T-helper 17 cell (primary cell): Measurements from ENCODE around the gene CHST11. TPM values are rescaled to one million over a fixed set of nuclear protein-coding genes. Genes with fewer than 3 reads are reported as not detected.

ENCODE experiments used
- ATAC-seq: fragments of 150-1000 bp; cut with Tn5 transposase; 2 replicates; pipeline ENCODE4 v1.10.0; 2021; ENCODE audit warnings: mild to moderate bottlenecking, moderate library complexity
- DNase-seq, 3 donors: peaks; one replicate each; pipeline versions ENCODE4 v3.0.0 to v3.0.0-alpha.2; 2020 to 2021
- H3K9me3 ChIP-seq: one replicate; pipeline ENCODE4 v1.7.0; 2013; ENCODE audit warnings: low read length, mild to moderate bottlenecking; ENCODE audit not compliant: control insufficient read depth, poor library complexity, severe bottlenecking
- H3K27ac Mint-ChIP-seq: one replicate; pipeline ENCODE4 v1.8.0; 2022; ENCODE audit warnings: mild to moderate bottlenecking, moderate library complexity, mixed read lengths
- H3K27me3 Mint-ChIP-seq: one replicate; pipeline ENCODE4 v1.8.0; 2022; ENCODE audit warnings: mixed read lengths
- H3K36me3 Mint-ChIP-seq: one replicate; pipeline ENCODE4 v1.8.0; 2022; ENCODE audit warnings: low read depth, mixed read lengths
- H3K4me1 Mint-ChIP-seq: one replicate; pipeline ENCODE4 v1.8.0; 2022; ENCODE audit warnings: mild to moderate bottlenecking, mixed read lengths
- H3K4me3 Mint-ChIP-seq: one replicate; pipeline ENCODE4 v1.8.0; 2022; ENCODE audit warnings: mild to moderate bottlenecking, moderate library complexity, mixed read lengths
- total RNA-seq, 4 donors: library from RNA in 2 of 4; stranded (reverse) in 2 of 4; gene quantifications; one replicate each; pipeline ENCODE4 v1.2.3 and lab custom pipeline; 2022 to 2026

CHST11 gene
- total RNA-seq, 2 donors from 2014 or later: 76.6 to 78.3 TPM

DNA sequence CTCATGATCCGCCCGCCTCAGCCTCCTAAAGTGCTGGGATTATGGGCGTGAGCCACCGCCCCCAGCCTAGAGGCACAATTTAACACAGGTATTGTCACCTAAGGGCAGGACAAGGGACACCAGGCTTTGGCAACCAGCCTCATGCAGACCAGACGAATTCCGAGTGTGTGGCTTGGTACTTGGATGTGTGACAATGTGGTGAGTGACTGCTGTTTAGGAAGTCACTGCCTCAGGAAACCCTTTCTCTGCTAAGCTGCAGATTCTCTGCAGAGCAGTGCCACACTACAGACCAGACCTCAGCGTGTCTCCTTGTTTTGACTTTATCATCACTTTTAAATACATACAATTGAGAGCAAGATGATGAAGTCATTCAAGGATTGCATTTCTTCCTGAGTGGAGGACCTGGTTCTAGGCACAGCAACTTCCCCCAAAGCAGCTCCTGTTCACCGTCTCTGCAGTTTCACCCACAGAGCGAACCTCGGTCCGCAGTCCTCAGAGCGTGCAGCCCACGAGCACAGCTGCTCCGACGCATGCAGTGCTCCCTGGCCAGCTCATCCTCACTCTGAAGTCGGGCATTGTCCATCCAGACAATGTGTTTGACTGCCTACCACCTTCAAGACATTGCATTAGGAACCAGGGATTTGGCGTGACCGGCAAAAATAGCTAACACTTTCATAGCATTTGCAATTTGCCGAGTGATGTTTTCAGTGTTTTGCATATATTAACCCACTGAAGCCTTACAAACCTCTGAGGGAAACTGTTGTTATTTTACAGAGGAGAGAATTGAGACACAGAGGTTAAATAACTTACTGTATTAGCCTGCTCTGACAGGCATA is 235.2 kb downstream of the CHST11 start:
- no peak overlapping the region for H3K4me3 Mint-ChIP-seq
- no peak for ATAC-seq

DNA sequence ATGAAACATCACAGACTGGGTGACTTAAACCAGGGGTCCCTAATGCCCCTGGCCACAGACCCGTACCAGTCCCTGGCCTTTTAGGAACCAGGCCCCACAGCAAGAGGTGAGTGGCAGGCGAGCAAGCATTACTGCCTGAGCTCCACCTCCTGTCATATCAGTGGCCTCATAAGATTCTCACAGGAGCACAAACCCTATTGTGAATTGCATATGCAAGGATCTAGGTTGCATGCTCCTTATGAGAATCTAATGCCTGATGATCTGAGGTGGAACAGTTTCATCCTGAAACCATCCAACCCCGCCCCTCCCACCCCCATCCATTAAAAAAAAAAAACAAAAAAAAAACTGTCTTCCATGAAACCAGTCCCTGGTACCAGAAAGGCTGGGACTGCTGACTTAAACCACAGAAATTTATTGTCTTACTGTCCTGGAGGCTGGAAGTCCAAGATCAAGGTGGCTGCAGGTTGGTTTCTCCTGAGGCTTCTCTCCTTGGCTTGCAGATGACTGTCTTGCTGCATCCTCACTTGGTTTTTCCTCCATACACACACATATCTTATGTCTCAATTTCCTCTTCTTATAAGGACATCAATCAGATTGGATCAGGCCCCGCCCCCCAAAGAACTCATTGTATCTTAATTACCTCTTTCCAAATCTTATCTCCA is 235.9 kb downstream of the CHST11 start:
- peak overlapping the region; percentile 91 for H3K27ac Mint-ChIP-seq
- ATAC-seq: no peak
- no peak overlapping the region for H3K4me3 Mint-ChIP-seq
- H3K9me3 ChIP-seq: no peaks in the 10 kb centered on the region
- DNase-seq: no peak
- H3K4me1 Mint-ChIP-seq: peaks cover 47% of the 10 kb centered on the region
- H3K36me3 Mint-ChIP-seq: no peaks in the 10 kb centered on the region
- no peaks in the 10 kb centered on the region for H3K27me3 Mint-ChIP-seq

More for the DNA sequence above, 235.2 kb downstream of the CHST11 start:
- peaks cover 54% of the 10 kb centered on the region for H3K4me1 Mint-ChIP-seq
- DNase-seq: no peak
- H3K27me3 Mint-ChIP-seq: no peaks in the 10 kb centered on the region
- no peak overlapping the region for H3K27ac Mint-ChIP-seq
- no peaks in the 10 kb centered on the region for H3K9me3 ChIP-seq
- H3K36me3 Mint-ChIP-seq: no peaks in the 10 kb centered on the region

DNA sequence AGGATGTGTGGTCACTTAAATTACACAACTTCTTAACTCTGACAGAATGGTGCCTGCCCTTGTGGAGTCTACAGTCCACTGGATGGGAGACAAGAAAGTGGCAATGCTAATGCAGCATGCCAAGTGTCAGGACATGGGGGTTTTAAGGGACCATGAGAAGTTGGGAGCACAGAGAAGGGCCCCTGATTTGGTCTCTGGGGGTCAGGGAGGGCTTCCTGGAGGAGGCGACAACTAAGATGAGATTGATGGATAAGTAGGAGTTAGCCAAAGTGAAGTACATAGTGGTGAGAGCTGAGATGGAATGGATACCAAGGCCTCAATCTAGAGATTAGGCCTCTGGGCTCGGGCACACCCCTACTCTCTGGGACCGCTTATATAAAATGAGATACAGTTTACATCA is 236.7 kb downstream of the CHST11 start:
- H3K9me3 ChIP-seq: no peaks in the 10 kb centered on the region
- ATAC-seq: no peak
- H3K36me3 Mint-ChIP-seq: no peaks in the 10 kb centered on the region
- no peak overlapping the region for H3K4me3 Mint-ChIP-seq
- H3K27me3 Mint-ChIP-seq: no peaks in the 10 kb centered on the region
- H3K27ac Mint-ChIP-seq: peak overlapping the region; percentile 91
- peaks cover 46% of the 10 kb centered on the region for H3K4me1 Mint-ChIP-seq
- no peak for DNase-seq

DNA sequence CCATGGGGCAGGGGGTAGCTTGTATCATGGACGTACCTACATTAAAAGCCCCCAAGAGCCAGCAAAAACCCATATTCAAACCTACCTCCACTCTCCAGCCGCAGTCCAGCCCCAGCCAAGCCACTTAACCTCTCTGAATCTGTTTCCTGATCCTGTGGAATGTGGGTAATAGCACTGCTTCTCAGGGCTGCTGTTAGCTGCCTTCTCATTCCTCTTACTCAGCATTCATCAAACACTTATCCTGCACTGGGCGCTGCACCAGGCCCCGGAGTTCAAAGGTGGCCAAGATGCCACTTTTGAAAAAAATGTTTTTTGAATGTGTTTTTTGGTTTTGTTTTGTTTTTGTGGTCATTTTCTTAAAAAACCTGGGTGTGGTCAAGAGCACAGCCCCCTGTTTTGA is 237.4 kb downstream of the CHST11 start:
- Mint-ChIP-seq H3K36me3 (no peaks in the 10 kb centered on the region), H3K4me3 (peak overlapping the region; percentile 61), H3K27me3 (no peaks in the 10 kb centered on the region), H3K4me1 (peaks cover 42% of the 10 kb centered on the region), H3K27ac (peak overlapping the region; percentile 91)
- DNase-seq (no peak), ATAC-seq (no peak)
- H3K9me3 ChIP-seq: no peaks in the 10 kb centered on the region

DNA sequence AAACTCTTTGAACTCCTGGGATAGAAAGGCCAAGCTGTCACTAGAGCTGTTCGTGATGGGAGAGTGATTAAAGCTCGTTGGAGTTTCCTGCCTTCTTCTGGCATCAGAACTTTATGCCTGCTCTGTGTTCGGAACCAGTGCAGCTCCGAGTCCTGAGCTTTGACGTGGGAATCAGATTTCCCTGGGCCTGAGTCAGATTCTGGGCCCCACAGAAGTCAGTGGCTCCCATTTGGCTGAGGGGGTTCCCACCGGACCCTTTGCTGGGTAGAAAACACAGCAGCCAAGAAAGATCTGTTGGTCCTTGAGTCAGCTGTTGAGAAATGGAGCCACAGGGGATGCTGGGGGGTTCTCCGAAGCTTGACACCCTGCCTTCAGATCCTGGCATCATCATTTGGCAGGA is 238.0 kb downstream of the CHST11 start:
- Mint-ChIP-seq H3K27ac (peak overlapping the region; percentile 91), H3K27me3 (no peaks in the 10 kb centered on the region), H3K36me3 (no peaks in the 10 kb centered on the region), H3K4me3 (peak overlapping the region; percentile 61), H3K4me1 (peaks cover 42% of the 10 kb centered on the region)
- H3K9me3 ChIP-seq: no peaks in the 10 kb centered on the region
- DNase-seq (no peak), ATAC-seq (no peak)

DNA sequence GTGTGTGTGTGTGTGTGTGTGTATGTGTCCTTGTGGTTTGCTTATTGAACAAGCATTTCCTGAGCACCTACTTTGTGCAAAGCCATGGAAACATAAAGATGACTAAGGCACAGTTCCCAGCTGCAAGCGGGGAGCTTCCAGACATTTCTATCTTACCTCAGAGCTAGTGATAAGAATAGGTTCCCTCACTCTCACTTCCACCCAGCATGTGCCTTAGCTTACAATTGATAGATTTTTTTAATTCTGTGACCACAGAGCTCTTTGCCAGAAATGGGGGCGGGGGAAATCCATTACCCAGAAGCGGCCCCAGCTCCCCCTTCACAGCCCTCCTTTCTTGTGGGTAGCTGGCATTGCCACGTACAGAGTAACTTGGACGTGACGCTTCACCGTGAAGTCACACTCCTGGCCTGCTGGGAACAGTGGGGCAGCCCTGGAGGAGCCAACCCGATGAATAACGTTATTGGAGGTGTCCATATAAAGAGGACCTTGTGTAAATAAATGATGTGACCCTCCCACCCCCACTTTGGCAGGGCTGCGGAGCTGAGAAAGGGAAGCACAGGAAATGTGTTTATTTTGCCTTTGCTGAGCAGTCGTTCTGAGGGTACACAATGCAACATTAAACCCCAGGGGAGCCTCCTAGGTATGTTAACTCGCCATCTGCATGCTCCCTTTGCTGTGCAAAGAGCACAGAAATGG is 238.9 kb downstream of the CHST11 start:
- Mint-ChIP-seq H3K4me3 (peak overlapping the region; percentile 75), H3K27me3 (no peaks in the 10 kb centered on the region), H3K36me3 (no peaks in the 10 kb centered on the region), H3K4me1 (peaks cover 40% of the 10 kb centered on the region), H3K27ac (peak overlapping the region; percentile 91)
- ATAC-seq (peak; percentile 96), DNase-seq (peak; percentile 41 to 82 (median 67))
- H3K9me3 ChIP-seq: no peaks in the 10 kb centered on the region

DNA sequence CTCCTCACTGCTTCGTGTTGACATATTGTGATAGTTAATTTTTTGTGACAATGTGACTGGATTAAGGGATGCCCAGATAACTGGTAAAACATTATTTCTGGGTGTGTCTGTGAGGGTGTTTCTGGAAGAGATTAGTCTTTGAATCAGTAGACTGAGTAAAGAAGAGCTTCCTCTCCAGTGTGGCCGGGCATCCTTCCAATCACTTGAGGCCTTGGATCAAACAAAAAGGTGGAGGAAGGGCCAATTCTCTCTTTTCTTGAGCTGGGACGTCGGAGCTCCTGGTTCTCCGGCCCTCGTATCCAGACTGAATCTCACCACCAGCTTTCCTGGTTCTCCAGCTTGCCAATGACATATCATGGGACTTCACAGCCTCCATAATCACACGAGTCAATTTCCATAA is 240.4 kb downstream of the CHST11 start:
- DNase-seq: no peak
- no peak for ATAC-seq
- H3K27ac Mint-ChIP-seq: peak overlapping the region; percentile 91

DNA sequence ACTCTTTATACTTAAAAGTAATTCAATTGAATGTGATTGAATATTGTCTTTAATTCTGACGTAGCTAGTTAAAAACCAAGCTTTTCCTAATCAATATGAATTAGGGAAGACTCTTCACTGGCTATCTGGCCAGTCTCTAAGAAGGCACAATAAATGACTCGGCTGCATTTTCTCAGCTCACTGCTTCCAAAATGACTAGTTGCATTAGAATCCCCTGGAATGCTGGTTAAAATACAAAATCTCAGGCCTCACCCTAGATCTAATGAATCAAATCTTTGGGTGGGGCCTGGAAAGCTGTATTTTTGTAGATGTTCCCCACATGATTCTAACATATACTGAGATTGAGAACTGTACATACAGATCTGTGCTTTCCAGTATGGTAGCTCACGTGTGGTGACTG is 242.1 kb downstream of the CHST11 start:
- H3K4me1 Mint-ChIP-seq: peaks cover 41% of the 10 kb centered on the region
- no peak for ATAC-seq
- H3K36me3 Mint-ChIP-seq: no peaks in the 10 kb centered on the region
- H3K27ac Mint-ChIP-seq: peak overlapping the region; percentile 27
- DNase-seq: no peak
- no peaks in the 10 kb centered on the region for H3K9me3 ChIP-seq
- no peak overlapping the region for H3K4me3 Mint-ChIP-seq
- H3K27me3 Mint-ChIP-seq: no peaks in the 10 kb centered on the region

More for the DNA sequence above, 240.4 kb downstream of the CHST11 start:
- Mint-ChIP-seq H3K27me3 (no peaks in the 10 kb centered on the region), H3K4me1 (peaks cover 42% of the 10 kb centered on the region), H3K4me3 (peak overlapping the region; percentile 1), H3K36me3 (no peaks in the 10 kb centered on the region)
- no peaks in the 10 kb centered on the region for H3K9me3 ChIP-seq

DNA sequence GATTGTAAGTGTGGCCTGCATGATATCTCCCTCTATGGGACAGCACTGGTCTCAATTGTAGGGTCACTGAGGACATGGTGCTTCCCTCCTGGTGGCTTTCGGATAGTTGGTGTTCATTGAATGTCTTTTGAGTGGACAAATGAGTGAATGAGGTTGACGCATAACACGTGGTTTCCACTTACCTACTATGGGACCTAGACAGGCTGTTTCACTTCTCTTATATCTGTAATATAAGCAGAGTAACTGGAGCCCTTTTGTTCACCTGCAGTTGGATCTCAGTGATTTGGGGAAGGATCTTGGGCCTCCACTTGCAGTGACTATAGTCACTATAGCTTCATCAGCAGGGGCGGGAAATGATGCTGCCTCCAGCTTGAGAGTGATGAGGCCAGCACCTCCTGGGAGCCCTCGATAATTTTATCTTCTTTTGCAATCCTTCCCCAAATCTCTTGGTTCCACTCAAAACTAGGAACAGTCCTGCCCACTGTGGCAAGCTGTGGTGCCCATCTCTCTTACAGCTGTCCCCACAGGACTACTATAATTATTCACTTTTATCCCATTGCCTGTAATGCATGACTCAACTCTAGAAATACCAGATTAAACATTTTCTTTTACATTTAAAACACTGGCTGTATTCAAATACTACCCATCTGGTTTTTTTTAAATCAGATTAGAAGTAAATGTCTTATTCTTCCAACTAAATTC is 242.9 kb downstream of the CHST11 start:
- peak overlapping the region; percentile 27 for H3K27ac Mint-ChIP-seq
- no peak for ATAC-seq
- peaks cover 34% of the 10 kb centered on the region for H3K4me1 Mint-ChIP-seq
- no peaks in the 10 kb centered on the region for H3K36me3 Mint-ChIP-seq
- H3K27me3 Mint-ChIP-seq: no peaks in the 10 kb centered on the region
- DNase-seq: no peak
- no peaks in the 10 kb centered on the region for H3K9me3 ChIP-seq
- no peak overlapping the region for H3K4me3 Mint-ChIP-seq

DNA sequence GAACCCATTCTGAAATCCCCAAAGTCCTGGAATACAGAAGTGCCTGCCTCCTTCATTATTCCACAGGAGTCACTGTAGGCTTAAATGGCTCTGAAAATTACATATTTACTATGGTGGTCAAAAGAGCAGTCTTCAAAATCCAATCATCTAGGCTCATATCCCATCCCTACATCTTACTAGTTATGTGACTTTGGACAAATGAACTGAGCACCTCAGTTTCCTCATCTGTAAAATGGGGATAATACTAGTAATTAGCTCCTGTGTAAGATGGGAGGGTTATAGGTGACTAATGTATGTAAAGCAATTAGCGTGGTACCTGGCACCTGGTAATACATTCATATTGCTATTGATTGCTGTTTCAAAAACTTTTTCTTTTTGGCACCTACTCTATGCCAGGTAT is 243.6 kb downstream of the CHST11 start:
- DNase-seq: no peak
- Mint-ChIP-seq H3K27me3 (no peaks in the 10 kb centered on the region), H3K4me3 (no peak overlapping the region), H3K36me3 (no peaks in the 10 kb centered on the region), H3K4me1 (peaks cover 34% of the 10 kb centered on the region), H3K27ac (peak overlapping the region; percentile 84)
- H3K9me3 ChIP-seq: no peaks in the 10 kb centered on the region
- ATAC-seq: no peak

DNA sequence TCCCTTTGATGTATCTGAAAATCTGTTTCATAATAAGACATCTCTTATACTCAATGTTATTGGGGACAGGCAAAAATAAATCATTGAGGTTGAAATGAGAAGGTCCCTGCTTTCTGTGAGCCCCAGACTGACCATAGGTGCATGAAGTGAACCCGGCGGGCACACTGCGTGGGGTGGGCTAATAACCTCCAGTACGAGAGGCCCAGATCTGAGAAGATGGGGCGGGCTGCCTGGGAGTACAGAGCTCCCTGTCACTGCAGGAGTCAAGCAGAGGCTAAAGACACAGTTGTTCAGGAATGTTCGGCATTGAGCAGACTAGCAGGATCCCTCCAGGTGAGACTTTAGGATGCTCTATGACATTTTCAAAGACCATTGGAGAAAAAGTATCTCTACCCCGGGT is 244.6 kb downstream of the CHST11 start:
- Mint-ChIP-seq H3K27ac (peak overlapping the region; percentile 84), H3K36me3 (no peaks in the 10 kb centered on the region), H3K4me1 (peaks cover 36% of the 10 kb centered on the region), H3K4me3 (no peak overlapping the region), H3K27me3 (no peaks in the 10 kb centered on the region)
- H3K9me3 ChIP-seq: no peaks in the 10 kb centered on the region
- DNase-seq (no peak), ATAC-seq (no peak)

DNA sequence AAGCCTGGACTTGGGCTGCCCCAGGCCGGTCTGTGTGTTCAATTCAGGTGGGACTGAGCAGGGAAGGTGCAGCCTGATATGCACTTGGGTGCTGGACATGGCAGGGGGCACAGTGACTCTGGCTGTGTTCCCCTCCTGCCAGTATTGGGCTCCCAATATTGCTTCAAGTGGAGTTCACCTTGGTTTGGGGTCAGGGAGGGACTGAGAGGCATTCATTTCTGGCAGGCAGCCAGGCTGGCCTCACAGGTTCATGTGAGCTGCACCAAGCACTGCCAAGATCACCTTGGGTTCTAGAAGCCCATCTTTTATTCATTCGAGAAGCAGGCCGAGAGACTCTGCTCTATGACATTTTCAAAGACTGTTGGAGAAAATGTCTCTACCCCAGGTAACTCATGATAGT is 245.0 kb downstream of the CHST11 start:
- H3K9me3 ChIP-seq: no peaks in the 10 kb centered on the region
- no peak for ATAC-seq
- no peaks in the 10 kb centered on the region for H3K36me3 Mint-ChIP-seq
- peak overlapping the region; percentile 84 for H3K27ac Mint-ChIP-seq
- DNase-seq: no peak
- H3K4me3 Mint-ChIP-seq: no peak overlapping the region
- no peaks in the 10 kb centered on the region for H3K27me3 Mint-ChIP-seq
- peaks cover 36% of the 10 kb centered on the region for H3K4me1 Mint-ChIP-seq
